Urothelium cell line (cell line): ENCODE data around the gene DDX43.
"Not testable (repeated sequence)": the region's sequence is repeated elsewhere in the genome, so short reads cannot be mapped to it uniquely, and the experiment has no call there.

Experiments used
- DNase-seq: peaks from one replicate; pipeline ENCODE4 v3.0.0; 2011; ENCODE audit warnings: low spot score, mixed read lengths
- FAIRE-seq: peaks from 2 replicates; lab custom pipeline; 2011; peaks lifted over from hg19 to GRCh38; lab: Jason Lieb, UNC

DDX43 gene

GRCh38 chr6:73394577-73395354 lies at the start of gene DDX43:
Gene DDX43, plus strand, starts transcription at chr6:73394828. Its CDS starts 78 bp downstream, at chr6:73394906.
- DNase-seq (peak; percentile 90), FAIRE-seq (no peak)

DNA sequence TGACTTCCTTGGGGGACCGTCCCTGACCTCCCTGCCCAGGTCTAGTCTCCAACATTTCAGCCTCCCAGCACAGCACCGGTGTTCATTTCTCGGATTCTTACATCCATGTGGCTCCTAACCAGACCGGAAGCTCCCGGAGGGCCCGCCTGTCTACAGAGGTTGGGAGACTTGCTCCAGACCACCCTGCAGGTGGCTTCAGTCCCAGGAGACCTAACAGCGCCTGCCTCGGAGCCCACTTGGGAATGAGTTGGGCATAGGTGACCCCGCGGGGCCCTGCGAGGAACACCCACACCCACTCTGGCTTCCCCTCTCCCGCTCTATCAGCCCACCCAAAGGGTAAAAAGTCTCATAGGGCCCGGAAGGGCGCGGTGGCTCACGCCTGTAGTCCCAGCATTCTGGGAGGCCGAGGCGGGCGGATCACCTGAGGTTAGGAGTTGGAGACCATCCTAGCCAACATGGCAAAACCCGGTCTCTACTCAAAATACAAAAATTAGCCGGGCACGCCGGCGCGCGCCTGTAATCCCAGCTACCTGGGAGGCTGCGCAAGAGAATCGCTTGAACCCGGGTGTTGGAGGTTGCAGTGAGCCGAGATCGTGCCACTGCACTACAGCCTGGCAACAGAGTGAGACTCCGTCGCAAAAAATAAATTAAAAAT lies 46.0 kb upstream of the DDX43 start:
- no peak for DNase-seq
- FAIRE-seq = no peak

DNA sequence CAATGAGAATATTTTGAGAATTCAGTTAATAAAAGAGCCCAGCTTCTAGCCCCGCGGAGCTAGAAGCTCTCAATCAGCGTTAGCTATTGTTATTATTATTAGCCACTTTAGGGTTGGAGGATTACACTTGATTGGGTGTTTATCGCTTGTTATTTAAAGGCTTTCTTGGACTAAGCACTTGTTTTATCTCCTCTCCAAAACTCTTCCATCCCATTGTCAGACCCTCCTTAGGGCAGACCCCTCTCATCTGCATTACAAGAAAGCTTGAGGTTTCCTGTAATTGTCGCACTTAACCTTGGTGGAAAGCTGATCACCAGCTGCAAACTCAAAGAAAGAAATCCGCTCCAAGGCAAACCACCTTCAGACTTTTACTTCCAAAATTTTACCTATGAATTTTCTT lies 45.3 kb upstream of the DDX43 start:
- FAIRE-seq (no peak), DNase-seq (no peak)

DNA sequence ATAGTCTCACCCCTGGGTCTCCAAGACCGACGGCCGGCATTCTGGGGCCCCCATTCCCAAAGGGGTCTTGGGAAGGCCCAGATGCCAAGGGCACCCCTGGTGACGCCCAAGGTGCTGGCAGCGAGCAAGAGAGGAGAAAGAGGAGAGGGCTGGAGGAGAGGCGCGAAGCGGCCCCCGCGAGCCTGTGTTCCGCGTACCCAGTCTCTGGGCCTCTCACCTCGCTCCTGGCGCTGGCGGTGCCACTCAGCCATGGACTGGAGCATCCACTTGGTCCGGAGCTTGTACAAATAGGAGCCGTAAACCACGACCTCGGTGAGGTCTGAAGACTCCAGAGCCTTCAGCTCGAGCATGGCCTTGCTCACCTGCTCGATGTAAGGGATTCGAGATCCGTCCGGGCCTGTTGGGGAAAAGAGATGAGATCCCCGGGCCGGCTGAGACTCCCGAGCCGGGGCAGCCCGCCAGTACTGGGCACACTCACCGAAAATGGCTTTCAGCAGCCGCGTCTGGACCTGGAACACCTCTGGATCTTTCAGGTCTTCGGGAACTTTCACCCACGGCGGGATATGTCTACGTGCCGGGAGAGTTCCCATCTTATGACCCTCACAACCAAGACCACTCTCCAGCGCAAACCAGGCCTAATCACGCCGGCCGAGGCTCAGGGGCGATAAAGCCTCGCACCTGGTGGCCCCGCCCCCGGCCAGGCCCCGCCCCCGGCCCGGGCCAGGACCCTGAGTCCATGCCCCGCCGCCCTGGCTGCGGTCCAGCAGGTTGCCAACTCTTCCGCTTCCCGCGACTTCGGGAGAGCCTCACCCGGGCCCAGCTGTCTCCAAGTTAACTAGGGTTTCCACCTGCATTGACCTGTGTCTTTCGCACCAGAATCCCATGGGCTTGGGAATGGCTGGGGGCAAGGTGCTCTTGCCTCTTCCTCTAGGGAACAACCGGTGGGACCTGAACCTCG lies 40.7 kb upstream of the DDX43 start, which contains the start of gene DPPA5:
DPPA5 (minus strand) TSS at position 641 of the 958 bp plus-strand sequence; CDS start at position 590, 51 bp downstream.
- no peak for DNase-seq
- no peak for FAIRE-seq

GRCh38 chr6:73362358-73362757 lies 32.3 kb upstream of the DDX43 start, which contains the start of gene KHDC3L:
Gene KHDC3L, plus strand, starts transcription at chr6:73362658. Its CDS starts 72 bp downstream, at chr6:73362730.
- FAIRE-seq = no peak

GRCh38 chr6:73362869-73363536 lies 31.6 kb upstream of the DDX43 start:
- no peak for FAIRE-seq
- DNase-seq = no peak

More at GRCh38 chr6:73362358-73362757, 32.3 kb upstream of the DDX43 start, which contains the start of gene KHDC3L:
- no peak for DNase-seq

DNA sequence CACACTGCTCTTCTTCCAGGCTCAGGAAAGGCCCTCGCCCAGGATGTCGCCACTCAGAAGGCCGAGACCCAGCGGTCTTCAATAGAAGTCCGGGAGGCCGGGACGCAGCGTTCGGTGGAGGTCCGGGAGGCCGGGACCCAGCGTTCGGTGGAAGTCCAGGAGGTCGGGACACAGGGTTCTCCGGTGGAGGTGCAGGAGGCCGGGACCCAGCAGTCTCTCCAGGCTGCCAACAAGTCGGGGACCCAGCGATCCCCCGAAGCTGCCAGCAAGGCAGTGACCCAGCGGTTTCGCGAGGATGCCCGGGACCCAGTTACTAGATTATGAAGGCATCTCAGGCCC lies 31.1 kb upstream of the DDX43 start:
- no peak for DNase-seq
- no peak for FAIRE-seq

DNA sequence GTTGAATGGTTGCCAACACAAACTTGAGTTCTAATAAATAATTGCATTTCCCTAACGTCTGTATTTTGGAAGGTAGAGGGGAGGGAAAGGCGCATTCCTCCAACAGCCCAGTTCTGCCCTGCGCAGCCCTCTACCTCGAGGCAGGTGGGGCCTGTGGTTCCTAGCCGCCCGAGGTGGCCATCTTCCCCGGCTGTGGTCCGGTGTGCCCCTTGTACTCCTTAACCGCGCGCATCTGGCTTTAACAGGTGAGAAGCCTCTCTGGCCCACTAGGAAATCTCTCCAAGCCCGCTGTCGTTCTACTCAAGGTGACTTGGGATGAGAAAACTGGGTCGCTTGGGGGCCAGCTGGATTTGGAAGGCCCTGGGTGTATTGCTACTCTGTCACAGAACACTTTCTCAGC lies 30.5 kb upstream of the DDX43 start:
- DNase-seq (no peak), FAIRE-seq (no peak)

DNA sequence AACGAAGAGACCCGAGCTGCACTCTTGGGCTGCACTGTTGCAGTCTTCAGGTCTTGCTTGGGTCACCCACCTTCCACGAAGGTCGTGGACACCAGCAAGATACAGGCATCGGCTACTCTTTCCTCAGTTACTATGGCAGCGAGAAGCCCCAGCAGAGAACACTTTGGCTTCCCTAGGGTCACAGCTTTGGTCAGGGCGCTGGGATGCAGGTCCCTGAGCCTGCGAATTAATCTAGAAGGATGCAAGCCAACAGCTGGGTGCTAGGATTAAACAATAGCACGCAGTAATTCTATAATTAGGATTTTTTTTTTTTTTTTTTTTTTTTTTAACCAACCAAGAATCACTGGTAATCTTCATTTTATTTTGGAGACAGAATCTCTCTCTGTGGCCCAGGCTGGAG lies 30.1 kb upstream of the DDX43 start:
- FAIRE-seq (no peak), DNase-seq (no peak)

DNA sequence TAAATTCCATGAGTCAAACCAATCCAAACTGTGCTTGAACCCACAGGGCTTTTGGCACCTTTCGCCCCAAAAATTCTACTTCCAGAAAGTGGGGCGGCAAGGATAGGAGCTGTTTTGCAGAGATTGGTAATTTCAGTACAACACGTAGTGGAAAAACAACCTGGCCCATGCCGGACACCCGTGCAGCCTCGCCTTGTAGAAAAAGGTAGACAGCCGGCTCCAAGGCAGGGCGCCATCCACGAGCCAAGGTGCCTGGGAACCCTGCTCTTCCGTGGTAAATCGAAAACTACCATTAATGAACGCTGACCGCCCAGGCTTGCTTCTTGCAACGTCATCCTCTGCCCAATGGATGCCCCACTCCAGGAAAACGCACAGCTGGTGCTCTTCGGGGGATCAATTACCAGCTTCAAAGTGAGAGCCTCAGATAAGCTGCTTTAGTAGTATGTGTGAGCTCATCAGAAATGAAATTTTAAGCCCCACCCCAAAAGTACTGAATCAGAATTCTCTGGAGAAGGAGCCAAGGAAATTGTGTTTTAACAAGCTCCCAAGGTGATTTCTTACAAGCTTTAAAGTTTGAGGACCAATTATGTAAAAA lies 26.8 kb upstream of the DDX43 start:
- no peak for DNase-seq
- FAIRE-seq = no peak

- DNase-seq = no peak
- FAIRE-seq = no peak
These were observed 26.0 kb upstream of the DDX43 start for GRCh38 chr6:73368675-73369074.

DNA sequence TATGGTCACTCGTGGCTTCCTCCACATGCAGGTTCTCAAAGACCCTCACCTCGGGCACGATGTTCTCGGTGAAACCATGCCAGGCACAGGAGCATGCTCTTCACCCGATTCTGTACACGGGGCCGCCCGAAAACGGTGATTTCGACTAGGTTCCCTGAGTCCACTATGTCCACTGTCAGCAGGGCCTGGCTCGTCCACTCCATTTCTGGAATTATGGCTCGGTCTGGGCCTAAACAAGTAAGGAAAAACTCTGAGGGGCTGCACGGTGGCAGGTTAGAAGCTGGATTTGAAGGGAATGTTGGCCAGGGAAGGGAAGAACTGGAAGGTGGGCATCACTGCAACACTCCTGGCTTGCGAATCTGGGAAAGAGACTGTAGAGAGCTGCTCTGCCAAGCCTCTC lies 25.5 kb upstream of the DDX43 start:
- DNase-seq (no peak), FAIRE-seq (no peak)

DNA sequence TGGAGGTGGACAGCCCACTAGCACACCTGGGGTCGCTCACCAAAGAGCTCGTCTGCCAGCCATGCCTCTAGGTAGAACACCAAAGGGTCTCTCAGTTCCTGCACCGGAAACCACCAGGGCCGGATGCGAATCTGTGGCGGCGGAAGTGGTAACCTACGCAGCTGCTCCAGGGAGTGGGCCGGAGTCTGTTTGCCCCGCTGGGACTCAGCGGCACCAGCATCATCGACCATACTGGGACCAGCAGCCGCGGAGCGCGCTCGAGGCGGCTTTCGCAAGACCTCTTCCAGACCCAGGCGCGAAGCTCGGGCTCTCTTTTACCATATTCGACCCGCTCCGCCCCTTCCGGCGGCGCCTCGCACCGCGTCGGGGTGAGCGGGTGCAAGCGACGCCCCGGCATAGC lies 25.1 kb upstream of the DDX43 start, which contains the start of gene OOEP:
OOEP (minus strand) TSS at position 335 of the 400 bp plus-strand sequence; CDS start at position 230, 105 bp downstream.
- FAIRE-seq (no peak), DNase-seq (no peak)

- FAIRE-seq = no peak
- no peak for DNase-seq
These were observed 22.6 kb upstream of the DDX43 start for GRCh38 chr6:73371984-73372383.

DNA sequence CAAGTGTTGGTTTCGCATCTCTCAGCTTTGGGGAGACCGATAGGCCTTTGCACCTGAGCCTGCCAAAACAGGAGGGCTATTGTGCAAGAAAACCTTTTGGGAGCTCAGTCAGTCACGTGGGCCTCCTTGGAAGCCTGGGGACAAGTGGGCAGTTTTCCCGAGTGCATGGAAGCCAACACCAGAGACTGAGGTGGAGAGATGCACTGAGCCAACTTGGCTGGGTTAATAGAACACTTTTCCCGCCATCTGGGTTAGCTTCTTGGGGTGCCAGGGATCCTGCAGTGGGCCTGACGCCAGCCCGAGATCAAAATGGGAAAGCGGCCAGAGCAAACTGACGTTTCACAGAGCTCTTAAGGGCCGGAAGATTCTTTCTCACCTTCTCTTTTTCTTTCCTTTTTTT lies 22.1 kb upstream of the DDX43 start:
- no peak for FAIRE-seq
- no peak for DNase-seq

GRCh38 chr6:73375216-73375615 lies 19.4 kb upstream of the DDX43 start:
- no peak for FAIRE-seq

DNA sequence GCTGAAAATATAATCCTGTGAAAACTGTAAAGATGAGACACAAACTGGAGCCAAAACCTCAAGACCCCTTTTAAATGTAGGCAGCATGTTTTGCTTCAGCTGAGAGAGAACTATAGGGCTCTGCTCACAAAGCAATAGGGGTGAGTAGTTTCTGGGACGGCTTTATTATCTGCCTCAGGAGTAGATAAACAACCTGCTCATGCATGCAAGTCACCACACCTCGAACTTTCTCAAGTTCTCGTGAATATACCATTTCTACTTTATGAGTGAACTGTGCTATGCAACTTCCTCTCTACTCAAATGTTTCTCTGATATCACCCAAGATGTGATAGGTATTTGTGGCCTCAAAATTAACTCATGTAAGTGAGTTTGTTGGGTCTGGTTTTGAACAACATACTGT lies 17.4 kb upstream of the DDX43 start:
- DNase-seq (no peak), FAIRE-seq (no peak)

More at GRCh38 chr6:73375216-73375615, 19.4 kb upstream of the DDX43 start:
- no peak for DNase-seq

DNA sequence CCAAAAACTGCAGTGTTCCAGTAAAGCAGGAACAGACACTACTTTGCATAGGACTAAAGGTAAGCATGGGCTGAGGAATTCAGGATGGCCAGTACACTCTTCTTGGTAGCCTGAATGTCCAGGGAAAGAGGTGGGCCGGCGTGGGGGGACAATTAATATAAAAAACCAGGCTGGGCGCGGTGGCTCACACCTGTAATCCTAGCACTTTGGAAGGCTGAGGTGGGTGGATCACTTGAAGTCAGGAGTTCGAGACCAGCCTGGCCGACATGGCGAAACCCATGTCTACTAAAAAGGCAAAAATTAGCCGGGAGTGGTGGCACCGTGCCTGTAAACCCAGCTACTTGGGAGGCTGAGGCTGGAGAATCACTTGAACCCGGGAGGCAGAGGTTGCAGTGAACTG lies 13.1 kb upstream of the DDX43 start:
- not testable (repeated sequence) for FAIRE-seq, DNase-seq

- DNase-seq = no peak
These were observed 12.0 kb upstream of the DDX43 start for GRCh38 chr6:73382462-73383113.

DNA sequence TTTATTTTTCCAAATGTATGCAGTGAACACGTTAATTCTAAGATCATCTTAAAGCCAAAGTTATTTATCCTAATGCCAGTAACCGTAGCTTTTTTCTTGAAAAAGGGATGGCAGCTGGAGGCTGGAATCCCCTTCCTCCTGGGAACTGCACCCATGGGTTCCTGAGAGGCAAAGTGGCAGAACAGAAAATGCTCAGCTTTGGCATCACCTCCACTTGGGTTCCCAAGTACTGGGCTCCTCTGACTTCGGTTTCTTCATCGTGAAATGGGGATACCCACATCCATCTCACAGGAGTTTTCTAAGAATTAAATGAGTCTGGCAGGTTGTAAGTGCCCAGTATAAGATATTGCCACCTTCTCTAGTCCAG lies 6.2 kb upstream of the DDX43 start:
- DNase-seq (no peak), FAIRE-seq (no peak)

More at GRCh38 chr6:73382462-73383113, 12.0 kb upstream of the DDX43 start:
- no peak for FAIRE-seq
